Dermis blood vessel endothelial cell (primary cell): Measurements from ENCODE around the gene SPTBN1. TPM values are rescaled to one million over a fixed set of nuclear protein-coding genes. Genes with fewer than 3 reads are reported as not detected.

Experiments used
- DNase-seq: peaks from one replicate; pipeline ENCODE4 v3.0.0; 2010
- total RNA-seq: library from RNA; depleted of rRNA; stranded (reverse); fragments of >200 nt; gene quantifications from 2 replicates; pipeline ENCODE4 v1.2.3, GENCODE V29; 2014

SPTBN1 gene
- total RNA-seq, 1 donor from 2014 or later, result 916 TPM

DNA sequence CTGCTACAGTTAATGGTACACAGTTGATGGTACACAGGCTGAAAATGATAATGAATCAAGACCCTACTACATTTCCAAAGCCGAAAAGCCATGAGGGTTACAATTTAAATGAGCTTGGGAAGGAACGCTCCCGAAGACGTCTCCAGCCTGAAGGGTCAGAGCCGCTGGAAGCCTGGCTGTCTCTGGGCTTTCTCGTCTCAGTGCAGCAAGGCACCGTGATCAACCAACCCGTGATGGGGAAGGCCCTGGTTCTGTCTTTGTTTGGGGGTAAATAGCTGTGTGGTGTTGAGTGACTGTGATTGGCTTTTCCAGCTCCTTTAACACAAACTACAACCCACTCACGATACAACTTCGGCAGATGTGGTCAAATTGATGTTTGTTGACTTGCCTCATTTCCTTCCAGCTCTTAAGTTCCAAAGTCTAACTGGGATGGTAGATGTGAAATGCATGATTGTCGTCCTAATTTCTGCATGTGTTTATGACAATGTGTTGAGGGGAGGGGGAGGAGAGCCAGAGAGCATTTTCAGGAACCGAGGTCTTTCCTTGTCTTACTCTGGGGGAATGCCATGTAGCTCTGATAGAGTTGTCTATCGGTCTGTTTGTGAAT is 207.4 kb downstream of the SPTBN1 start:
- DNase-seq, result no peak

DNA sequence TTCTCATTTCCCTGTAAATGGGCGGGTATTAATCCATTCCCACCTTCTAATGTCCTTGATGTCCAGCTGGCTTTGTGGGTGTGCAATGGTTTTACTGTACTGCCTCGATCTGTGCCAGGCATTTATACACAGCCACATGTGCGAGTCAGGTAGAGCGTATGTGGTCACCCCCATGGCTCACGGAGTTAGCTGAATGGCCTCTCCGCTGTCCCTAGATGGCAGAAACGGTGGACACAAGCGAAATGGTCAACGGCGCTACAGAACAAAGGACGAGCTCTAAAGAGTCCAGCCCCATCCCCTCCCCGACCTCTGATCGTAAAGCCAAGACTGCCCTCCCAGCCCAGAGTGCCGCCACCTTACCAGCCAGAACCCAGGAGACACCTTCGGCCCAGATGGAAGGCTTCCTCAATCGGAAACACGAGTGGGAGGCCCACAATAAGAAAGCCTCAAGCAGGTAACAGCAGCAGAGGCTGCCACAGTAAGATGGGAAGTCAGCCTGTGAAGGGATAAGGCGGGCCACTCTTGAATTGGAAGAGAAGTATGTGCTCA is 208.2 kb downstream of the SPTBN1 start:
- DNase-seq, result no peak

DNA sequence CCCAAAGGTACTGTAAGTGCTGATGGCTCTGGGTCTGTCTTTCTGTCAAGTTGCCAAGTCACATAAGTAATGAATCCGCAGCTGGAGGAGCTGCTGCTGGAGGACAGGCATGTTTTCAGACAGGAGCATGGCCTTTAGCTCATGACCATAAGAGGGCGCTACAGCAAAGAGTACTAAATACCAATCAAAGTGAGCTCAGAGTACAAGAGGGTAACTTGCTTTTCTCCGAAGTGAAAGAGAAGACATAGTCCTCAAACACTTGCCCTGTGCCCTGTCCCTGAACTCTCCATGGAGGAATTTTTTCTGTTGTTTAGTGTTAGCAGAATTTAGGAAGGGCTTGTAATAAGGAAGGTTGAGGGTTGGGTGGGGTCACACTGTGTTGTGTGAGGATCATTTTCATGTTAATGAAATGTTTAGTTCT is 209.3 kb downstream of the SPTBN1 start:
- DNase-seq, result peak; percentile 89

DNA sequence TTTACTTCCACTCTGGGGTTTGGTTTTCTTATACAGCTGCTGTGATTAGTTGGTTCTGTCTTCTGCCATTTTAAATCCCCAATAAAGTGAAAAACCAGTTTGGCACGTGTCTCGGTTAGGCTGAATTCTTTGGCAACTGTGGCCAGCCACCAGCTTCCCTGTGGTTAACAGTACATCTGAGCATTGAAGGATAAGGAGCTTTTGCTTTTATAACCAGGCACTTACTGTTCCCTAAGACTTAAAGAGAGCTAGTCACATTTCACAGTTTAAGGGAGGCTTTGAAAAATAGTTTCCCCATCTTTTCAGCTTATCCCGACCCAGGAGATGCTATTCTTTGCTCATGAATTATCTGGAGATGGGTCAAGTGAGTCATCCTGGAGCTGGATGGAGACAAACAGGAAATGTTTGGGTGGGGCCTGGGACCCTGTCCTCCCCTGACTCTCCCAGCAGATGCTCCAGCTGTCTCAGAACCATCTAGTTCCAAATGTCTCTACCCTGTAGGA is 210.1 kb downstream of the SPTBN1 start:
- DNase-seq, result no peak

DNA sequence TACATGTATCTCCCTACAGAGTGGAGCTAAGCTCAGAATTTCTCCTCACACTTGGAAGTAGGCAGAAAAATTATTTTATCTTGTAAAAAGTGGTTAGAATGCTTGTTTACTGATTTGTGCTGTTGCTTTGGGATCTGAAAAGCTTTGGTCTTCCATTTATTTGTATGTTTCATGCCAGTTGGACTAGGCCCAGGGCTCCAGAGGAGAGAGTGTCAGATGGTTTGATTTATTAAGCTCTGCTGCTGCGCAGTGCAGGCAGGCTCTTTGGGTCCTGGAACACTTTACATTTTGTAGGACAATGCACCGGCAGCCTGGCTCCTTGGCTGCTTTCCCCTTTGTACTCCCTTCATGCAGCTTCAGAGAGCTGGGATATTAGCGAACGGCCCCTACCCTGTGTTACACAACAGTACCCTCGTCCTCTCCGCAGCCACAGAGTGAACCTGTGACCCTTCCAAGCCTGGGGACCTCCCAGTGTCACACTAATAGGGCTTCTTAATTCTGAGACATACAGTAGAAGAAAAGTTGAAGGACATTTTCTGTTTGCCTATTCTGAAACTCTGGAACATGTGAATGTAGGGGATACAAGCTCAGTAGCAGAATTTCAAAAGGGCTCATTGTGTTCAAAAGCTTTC is 210.6 kb downstream of the SPTBN1 start:
- DNase-seq, result no peak

DNA sequence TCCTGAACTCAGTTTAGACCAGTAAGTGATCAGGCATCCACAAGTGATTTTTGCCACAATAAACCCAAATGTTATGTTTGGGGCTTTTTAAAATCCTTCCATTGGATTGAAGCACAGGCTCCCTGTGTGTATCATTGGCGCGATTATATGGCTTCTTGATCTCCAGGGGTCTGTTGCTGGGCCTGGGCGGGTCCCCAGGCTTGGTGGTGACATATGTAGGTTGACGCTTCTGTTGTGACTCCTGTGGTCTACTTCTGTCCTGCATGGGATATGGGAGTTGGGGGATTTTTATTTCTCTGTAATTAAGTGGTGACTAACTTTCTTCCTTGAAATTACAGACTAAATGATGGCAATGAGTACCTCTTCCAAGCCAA is 211.1 kb downstream of the SPTBN1 start:
- no peak for DNase-seq

DNA sequence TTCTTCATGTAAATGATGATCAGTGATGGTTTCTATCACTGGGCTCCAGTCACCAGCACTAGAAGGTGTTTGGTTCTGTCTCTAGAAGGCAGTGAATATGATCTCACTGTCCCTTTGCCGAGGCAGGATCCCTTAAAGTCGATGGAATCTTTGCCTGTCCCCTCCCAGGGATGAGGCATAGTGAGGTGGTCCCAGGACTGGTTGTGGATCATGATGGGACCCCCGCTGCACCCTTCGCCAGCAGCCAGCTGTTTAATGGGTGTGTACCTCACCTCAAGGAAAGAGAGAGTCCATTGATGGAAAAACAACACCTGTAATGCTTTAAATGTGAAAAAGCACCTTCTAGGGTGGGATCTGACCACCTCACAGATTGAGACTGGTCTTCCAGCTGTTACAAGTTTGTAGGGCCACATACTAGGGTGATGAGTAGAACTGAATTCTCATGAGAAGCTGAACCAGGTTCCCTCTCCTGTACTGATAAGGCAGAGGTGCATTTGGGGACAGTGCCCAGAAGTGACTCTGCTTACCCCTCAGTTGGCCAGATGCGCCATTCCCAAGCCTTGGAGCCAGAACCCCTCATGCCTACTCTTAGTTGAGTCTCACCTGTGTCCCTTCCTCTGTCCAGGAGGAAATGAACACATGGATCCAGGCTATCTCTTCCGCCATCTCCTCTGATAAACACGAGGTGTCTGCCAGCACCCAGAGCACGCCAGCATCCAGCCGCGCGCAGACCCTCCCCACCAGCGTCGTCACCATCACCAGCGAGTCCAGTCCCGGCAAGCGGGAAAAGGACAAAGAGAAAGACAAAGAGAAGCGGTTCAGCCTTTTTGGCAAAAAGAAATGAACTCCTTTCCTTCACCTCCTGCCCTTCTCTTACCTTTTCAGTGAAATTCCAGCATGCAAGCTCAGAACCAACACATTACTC is 211.9 kb downstream of the SPTBN1 start:
- DNase-seq, result no peak

DNA sequence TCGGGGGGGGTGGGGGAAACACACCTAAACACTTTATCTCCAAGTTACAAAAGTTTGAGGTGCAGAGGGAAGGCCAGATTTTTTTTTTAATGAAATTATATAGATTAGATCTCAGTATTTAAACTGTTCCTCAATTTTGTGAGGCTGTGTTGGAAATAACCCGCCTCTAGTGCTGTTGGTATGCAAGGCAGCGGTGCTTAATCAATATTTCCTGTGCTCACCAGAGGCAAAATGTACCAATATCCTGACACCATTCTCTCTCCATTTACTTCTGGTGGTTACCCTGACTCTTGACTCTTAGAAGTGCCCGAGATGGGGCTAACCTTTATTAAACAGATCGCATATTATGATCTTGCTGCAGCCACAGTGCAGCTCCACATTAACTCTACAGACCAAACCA is 212.6 kb downstream of the SPTBN1 start:
- no peak for DNase-seq

DNA sequence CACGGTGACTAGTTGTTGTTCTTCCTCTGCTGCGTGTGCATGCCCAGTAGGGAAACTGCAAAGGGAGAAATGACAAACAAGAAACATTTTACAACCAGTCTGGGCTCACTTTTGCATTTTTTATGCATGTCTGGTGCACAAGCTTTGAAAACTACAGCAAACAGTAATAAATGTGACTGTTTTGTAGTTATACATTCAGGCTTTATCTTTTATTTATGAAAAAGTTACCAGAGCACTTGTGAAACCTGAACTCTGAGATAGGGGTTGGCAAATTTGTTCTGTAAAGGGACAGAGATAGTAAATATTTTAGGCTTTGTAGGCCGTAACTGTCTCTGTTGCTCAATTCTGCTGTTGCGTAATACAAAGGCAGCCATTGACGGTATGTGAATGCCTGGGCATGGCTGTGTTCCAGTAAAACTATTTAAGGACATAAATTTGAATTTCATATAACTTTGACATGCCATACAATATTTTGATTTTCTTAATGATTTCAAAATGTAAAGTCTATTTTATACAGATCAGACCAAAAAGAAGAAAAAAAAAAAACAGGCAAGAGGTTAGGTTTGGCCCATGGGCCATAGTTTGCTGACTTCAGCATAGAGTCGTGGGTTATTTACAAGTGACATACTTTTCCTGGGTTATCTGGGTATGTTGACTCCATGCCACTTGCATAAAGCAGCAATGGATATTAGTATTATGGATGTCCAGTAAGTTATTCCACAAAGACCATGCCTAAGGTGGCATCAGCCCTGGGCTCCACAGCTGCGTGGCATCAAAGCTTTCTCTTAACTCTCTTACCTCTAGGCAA is 213.8 kb downstream of the SPTBN1 start:
- no peak for DNase-seq

DNA sequence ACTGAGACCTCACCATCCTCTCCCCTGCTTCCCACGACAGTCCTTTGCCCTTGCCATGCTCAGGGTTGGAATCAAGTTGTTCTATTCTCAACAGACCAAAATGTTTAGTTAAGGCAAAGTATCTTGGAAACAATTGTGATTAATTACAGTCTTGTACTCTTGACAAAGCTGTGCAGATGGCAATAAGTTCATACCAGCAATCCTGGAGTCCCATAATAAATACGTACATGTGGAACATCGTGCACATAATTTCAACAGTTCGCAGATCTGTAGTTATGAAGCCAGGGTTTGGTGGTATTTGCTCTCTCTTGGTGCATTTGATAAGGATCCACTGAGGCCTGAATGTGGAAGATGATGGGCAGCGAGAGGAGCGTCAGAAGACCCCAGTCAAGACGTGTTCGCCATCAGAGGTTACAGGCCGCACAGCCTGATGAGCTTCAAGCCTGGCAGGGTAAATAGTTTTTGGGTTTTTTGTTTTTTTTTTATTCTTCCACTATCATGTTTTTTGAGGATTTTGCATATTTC is 214.4 kb downstream of the SPTBN1 start:
- no peak for DNase-seq

DNA sequence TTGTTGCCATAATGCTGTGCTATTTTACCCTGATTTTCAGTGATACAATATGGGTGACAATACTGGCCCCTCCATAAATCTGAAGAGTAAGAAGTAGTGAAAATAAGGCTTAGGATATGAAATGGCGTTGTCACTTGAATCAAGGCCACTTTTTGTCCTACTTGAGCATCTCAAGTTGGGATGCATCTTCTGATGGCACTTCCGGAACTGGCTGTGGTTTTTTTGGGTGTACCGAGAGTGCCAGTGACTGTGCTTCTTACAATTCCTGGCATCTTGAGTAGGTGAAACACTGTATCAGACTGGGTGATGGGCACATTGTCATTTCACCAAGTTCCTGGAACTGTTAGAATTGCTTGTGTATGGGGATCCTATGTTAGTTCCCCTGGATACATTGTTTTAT is 214.9 kb downstream of the SPTBN1 start:
- DNase-seq, result no peak

DNA sequence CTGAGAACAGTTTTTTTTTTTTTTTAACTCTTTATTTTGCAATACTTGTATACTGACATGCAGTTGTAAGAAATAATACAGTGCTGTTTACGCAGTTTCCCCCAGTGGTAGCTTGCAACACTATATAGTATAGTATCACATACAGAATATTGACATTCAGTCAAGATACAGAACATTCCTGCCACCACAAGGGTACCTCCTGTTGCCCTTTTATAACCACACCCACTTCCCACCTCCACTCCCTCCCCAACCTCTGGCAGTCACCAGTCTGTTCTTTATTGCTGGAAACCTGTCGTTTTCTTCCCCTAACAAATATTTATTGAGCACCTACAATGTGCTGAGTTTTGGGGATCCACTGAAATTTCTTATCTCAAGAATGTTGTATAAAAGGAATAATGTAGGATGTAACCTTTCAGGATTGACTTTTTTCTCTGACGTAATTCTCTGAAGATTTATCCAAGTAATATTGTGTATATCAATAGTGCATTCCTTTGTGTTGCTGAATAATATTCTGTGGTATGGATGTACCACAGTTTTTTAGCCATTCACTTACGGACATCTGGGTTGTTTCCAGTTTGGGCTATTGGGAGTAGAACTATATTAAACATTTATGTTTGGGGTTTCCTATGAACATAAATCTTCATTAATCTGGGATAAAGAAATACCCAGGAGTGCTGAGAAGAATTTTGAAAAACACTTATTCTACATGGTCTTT is 215.9 kb downstream of the SPTBN1 start:
- DNase-seq, result no peak

DNA sequence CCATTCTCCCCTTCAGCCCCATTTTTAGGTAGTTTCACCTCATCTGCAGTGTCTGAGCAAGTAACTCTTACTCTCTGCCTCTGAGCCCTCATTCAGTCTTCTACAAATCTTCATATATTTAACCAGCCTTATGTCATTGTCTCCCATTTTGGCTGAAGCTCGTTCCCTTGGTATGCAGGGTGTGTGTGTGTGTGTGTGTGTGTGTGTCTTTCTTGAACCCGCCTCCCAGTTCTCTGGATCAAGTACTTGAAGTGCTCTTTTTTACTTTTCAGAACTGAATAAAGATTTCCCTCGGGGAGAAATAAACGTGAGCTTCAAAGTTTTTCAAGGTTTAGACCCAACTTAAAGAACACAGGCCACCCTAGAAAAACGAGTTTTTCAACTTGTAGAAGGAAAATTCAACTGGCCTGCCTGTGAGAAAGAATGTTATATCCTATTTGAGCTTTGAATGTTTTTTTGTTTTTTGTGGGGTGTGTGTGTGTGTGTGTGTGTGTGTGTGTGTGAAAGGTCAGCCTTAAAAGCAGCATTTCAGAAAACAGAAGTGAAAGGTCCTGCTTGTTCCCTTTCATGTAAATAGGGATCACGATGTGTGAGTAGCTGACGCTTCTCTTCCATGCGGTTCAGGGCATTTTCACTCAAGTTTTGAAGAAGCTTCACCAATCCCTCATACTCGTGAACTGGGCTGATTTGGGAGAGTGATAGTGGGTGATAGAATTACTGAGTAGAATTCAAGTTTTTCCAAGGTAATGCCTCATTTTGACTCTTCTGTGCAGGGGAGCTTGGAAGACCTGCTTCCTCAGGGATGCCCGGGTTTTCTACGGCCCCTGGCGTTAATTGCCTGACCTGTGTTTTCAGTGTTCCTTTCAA is 216.7 kb downstream of the SPTBN1 start:
- DNase-seq, result peak; percentile 45

DNA sequence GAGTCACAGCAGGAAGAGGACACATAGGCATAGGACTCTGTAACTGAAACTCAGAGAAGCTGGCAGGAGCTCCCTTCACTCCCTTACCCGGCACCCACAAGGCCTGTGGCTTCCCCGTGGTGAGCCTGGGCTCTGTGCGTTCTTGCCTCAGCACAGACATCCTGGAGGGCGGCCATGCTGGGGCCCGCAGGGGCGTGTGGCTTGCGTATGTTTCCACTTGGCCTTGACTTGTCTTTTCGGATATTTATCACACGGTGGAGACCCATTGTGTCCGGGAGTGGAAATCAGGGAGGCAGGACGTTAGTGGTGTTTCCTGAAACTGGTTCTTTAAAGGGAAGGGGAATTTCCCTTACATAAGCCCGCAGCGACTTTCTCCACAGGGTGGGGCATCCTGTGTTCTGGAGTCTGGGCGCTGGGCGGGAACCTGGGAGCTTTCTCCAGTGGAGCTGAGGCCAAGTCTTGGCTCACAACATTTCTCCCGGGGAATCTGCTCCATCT is 217.4 kb downstream of the SPTBN1 start:
- peak; percentile 97 for DNase-seq

DNA sequence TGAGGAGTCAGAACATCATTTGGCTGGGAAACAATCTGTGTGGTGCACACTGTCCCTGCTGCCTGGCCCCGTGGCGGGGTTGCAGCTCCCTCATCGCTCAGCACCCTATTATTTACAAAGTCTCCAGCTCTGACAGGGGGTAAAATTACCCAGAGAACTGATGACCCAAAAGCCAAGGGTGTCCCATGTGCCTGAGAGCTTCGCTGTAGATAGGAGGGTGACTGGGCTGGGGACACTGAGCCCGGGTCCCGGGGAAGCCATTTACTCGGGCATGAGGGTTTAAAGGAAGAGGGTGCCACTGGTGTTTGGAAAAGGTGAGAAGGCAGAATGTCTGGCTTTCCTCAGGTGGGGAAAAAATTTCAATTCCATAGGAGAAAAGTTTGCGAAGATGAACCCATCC is 219.2 kb downstream of the SPTBN1 start:
- DNase-seq, result no peak

- DNase-seq, result peak; percentile 43
These were observed 219.6 kb downstream of the SPTBN1 start for GRCh38 chr2:54675738-54676137.

DNA sequence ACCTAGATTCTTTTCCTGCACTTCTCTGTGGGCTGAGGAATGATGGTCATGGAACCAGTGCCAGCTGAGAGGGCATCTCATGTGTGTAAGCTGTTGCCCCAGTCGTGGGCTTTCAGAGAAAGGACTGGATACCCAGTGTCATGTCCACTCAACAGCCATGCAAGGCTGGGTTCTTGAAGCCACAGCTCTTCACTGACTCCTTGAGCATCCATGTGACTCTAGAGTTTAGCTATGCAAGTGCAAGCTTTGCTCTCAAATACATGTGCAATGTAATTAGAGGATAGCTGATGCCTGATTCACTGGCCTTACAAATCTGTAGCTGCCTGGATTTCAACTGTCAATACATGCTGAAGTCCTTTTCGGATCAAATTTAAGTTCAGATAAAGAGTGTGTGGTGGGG is 220.5 kb downstream of the SPTBN1 start:
- no peak for DNase-seq

- DNase-seq, result no peak
These were observed 221.5 kb downstream of the SPTBN1 start for GRCh38 chr2:54677476-54678265.

GRCh38 chr2:54678719-54679118 is 222.6 kb downstream of the SPTBN1 start:
- no peak for DNase-seq
